Measurements from ENCODE around the gene EMC8.

GRCh38 chr16:85819245-85819644 is 19.9 kb upstream of the EMC8 start:
- peak; percentile 68 to 82 (median 76) for TF ChIP-seq CTCF (IDR thresholded peaks at IDR 0.05)
- no peak for TF ChIP-seq POLR2A (IDR thresholded peaks at IDR 0.05)

Measured in right lobe of liver (tissue), 4 donors.